ENCODE data around the gene FMN1. TPM values are rescaled to one million over a fixed set of nuclear protein-coding genes. Genes with fewer than 3 reads are reported as not detected.
A peak's percentile ranks its signal among the peaks of the same experiment; 100 is the strongest.

Gene FMN1
- total and polyA plus RNA-seq, 3 donors from 2014 or later, result 17.7 to 53.7 (median 47.4) TPM

DNA sequence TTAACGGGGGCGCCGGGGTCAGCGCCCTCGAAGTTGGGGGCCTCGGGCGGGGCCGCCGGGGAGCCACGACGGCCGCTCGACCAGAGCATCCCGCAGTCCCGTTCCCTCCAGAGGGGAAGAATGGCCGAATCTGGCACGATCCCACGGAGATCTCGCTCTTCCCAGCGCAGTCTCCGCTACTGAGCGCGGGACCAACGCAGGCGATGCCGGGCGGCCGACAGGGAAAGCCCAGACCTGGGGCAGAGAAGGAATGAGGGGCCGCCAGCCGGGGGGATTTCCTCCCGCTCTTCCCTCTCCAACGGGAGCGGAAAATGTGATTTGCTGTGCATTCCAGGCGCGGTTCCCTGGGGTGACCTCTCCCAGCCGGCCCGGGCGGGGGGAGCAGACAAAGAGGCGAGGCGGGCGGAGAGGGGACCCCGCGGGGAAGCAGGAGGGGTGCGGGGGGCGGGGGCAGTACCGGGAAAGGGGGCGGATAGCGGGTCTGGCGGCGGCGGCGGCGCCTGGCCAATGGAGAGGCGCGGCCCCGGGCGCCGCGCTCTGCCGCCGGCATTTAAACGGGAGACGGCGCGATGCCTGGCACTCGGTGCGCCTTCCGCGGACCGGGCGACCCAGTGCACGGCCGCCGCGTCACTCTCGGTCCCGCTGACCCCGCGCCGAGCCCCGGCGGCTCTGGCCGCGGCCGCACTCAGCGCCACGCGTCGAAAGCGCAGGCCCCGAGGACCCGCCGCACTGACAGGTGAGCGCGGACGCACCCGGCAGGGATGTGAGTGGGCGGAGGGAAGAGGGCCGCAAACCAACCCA is 476.9 kb downstream of the FMN1 start, which contains the start of gene GREM1:
GREM1 (plus strand) TSS at position 579 of the 801 bp plus-strand sequence. CDS start 12,687 bp downstream, outside the sequence.
- TF ChIP-seq, protein P1, sequence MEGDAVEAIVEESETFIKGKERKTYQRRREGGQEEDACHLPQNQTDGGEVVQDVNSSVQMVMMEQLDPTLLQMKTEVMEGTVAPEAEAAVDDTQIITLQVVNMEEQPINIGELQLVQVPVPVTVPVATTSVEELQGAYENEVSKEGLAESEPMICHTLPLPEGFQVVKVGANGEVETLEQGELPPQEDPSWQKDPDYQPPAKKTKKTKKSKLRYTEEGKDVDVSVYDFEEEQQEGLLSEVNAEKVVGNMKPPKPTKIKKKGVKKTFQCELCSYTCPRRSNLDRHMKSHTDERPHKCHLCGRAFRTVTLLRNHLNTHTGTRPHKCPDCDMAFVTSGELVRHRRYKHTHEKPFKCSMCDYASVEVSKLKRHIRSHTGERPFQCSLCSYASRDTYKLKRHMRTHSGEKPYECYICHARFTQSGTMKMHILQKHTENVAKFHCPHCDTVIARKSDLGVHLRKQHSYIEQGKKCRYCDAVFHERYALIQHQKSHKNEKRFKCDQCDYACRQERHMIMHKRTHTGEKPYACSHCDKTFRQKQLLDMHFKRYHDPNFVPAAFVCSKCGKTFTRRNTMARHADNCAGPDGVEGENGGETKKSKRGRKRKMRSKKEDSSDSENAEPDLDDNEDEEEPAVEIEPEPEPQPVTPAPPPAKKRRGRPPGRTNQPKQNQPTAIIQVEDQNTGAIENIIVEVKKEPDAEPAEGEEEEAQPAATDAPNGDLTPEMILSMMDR (IDR thresholded peaks at IDR 0.05), result no peak
- TF ChIP-seq POLR2A (IDR thresholded peaks at IDR 0.05), result no peak
- H3K36me3 ChIP-seq (ENCODE audit: low read depth, missing control alignments), result no peaks in the 10 kb centered on the region
- no peak within 1 kb of the TSS for H3K27ac ChIP-seq
- DNase-seq, result peak; percentile 19
- H3K9me3 ChIP-seq, result no peaks in the 10 kb centered on the region
- 1 to 3% methylated on average over 52 to 56 of the region's 99 CpGs for WGBS, 2 donors
- intact Hi-C loops (cut with DNase I; ENCODE audit: low total_unique reads), result no loop called here
- H3K4me3 ChIP-seq, result peak within 1 kb of the TSS; percentile 36 to 54
- H3K4me1 ChIP-seq, result peaks cover 10% of the 10 kb centered on the region
- no peaks in the 10 kb centered on the region for H3K27me3 ChIP-seq

DNA sequence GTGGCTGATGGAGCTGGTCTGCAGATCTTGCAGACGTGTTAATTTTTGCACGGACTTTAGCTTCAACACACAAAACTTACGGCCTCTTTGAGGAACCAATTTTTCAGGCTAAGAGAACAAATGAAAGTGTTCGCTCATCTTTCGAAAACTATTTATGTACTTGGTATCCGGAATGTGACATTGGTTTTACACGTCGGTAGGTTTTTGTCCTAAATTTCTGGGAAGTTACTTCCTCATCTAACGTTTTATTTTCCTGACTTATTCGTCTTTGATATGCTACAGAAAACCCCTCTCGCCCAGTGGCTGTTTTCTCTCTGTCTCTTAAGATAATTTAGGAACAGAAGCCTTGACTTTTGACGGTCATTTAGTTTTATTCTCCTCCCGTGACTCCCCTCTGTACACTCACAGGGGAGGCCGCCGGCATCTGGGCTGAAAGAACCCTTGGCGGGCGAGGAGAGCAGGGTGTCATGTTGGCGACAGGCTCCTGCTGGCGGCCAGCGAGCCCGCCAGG is 477.5 kb downstream of the FMN1 start:
- no peak overlapping the region for H3K27ac ChIP-seq
- H3K4me1 ChIP-seq, result peaks cover 10% of the 10 kb centered on the region
- H3K4me3 ChIP-seq, result peak overlapping the region; percentile 36 to 54
- intact Hi-C loops (cut with DNase I; ENCODE audit: low total_unique reads), result no loop called here
- no peak for TF ChIP-seq POLR2A (IDR thresholded peaks at IDR 0.05)
- TF ChIP-seq, protein P1 (IDR thresholded peaks at IDR 0.05), result no peak
- DNase-seq, result no peak
- no peaks in the 10 kb centered on the region for H3K36me3 ChIP-seq (ENCODE audit: low read depth, missing control alignments)
- no peaks in the 10 kb centered on the region for H3K27me3 ChIP-seq
- WGBS, 2 donors, result 9% methylated on average over 21 of the region's 21 CpGs
- H3K9me3 ChIP-seq, result no peaks in the 10 kb centered on the region

DNA sequence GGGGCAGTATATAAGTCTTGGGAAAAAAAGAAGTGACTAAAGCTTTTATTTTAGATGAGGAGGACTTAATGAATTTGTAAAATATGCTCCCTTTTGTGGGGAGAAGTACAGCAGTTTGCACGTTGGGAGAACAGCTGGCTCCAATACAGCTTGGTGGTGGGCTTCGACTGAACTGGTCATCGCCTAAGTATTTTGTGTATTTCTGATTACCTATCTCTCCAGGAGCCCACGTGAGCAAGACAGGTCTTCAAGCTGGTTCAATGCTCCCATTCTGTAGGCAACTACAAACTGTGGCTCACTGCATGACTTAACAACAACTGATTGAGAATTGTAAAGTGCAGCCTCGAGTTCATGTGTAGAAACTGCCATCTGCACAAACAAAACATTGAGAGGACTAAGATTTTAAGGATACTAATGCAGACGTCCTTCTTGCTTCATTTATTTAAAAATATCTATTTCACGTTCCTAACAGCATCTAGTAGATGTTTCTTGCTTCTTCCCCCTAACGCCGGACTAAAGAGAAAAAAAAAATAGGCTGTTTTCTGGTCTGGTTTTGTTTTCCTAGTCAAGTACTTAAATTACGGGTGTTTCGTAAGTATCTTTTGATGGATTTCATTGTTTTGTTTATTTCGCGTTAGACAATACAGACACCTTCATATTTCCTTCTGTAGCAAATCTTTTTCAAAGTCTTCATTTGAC is 478.1 kb downstream of the FMN1 start:
- Histone ChIP-seq H3K9me3 (no peaks in the 10 kb centered on the region), H3K4me1 (peaks cover 10% of the 10 kb centered on the region), H3K4me3 (peak overlapping the region in 1 of 2 donors; percentile 54), H3K27me3 (no peaks in the 10 kb centered on the region), H3K27ac (no peak overlapping the region), H3K36me3 (ENCODE audit: low read depth, missing control alignments) (no peaks in the 10 kb centered on the region)
- TF ChIP-seq, protein P1 (IDR thresholded peaks at IDR 0.05), result no peak
- no peak for TF ChIP-seq POLR2A (IDR thresholded peaks at IDR 0.05)
- intact Hi-C loops (cut with DNase I; ENCODE audit: low total_unique reads), result no loop called here
- no peak for DNase-seq
- 21 to 24% methylated on average over 13 of the region's 13 CpGs for whole genome bisulfite sequencing, 2 donors

Small RNAs within 50 kb of the gene (small RNA-seq; reads per million reads assigned to genes)
- gene RF00591, result 0 reads per million in 2 donors

Other genes starting within 250 kb of the FMN1 start
- gene RYR3, start 116.3 kb upstream of the FMN1 start, total RNA-seq, result 1 to 10 TPM; 4.3 to 7.6 TPM
- gene RYR3, start 116.3 kb upstream of the FMN1 start, polyA plus RNA-seq (ENCODE audit: insufficient read depth, low read depth, low replicate concordance), result 4.4 TPM

Measured in testis (tissue), 3 donors.